Daoy (cell line): ENCODE results near the gene PTPN4. TPM values are rescaled to one million over a fixed set of nuclear protein-coding genes. Genes with fewer than 3 reads are reported as not detected.

ENCODE experiments used
- DNase-seq: peaks from one replicate; pipeline ENCODE4 v3.0.0-alpha.2; 2015; ENCODE audit warnings: low read depth
- total RNA-seq: library from RNA; depleted of rRNA; stranded (reverse); fragments of >200 nt; shearing (Covaris generic); gene quantifications from 2 replicates; pipeline ENCODE4 v1.2.3, GENCODE V29; 2014

PTPN4 gene
- total RNA-seq, 1 experiment from 2014 or later = 5.6 TPM

- no peak for DNase-seq
These were observed 94.2 kb downstream of the PTPN4 start for GRCh38 chr2:119853777-119854399.

- no peak for DNase-seq
These were observed 96.8 kb downstream of the PTPN4 start for GRCh38 chr2:119856469-119856901.

GRCh38 chr2:119857742-119858141, 98.0 kb downstream of the PTPN4 start:
- no peak for DNase-seq

- no peak for DNase-seq
These were observed 99.8 kb downstream of the PTPN4 start for GRCh38 chr2:119859528-119859927.

GRCh38 chr2:119860924-119861323, 101.2 kb downstream of the PTPN4 start:
- no peak for DNase-seq

- no peak for DNase-seq
These were observed 102.6 kb downstream of the PTPN4 start for GRCh38 chr2:119862127-119862889.

GRCh38 chr2:119864318-119864717, 104.6 kb downstream of the PTPN4 start:
- DNase-seq = peak; percentile 4

GRCh38 chr2:119871725-119872124, 112.0 kb downstream of the PTPN4 start:
- no peak for DNase-seq

GRCh38 chr2:119873350-119874315, 113.9 kb downstream of the PTPN4 start:
- DNase-seq = no peak

GRCh38 chr2:119879502-119879901, 119.8 kb downstream of the PTPN4 start:
- DNase-seq = no peak

GRCh38 chr2:119888680-119889079, 129.0 kb downstream of the PTPN4 start:
- no peak for DNase-seq

GRCh38 chr2:119897736-119898395, 138.1 kb downstream of the PTPN4 start:
- no peak for DNase-seq

GRCh38 chr2:119901013-119901412, 141.3 kb downstream of the PTPN4 start:
- no peak for DNase-seq

GRCh38 chr2:119910566-119910965, 150.8 kb downstream of the PTPN4 start:
- no peak for DNase-seq

- DNase-seq = no peak
These were observed 154.5 kb downstream of the PTPN4 start for GRCh38 chr2:119914266-119914665.

- DNase-seq = no peak
These were observed 162.1 kb downstream of the PTPN4 start for GRCh38 chr2:119921825-119922224.

GRCh38 chr2:119922699-119923098, 163.0 kb downstream of the PTPN4 start:
- no peak for DNase-seq

- no peak for DNase-seq
These were observed 169.8 kb downstream of the PTPN4 start for GRCh38 chr2:119929537-119929936.

- DNase-seq = no peak
These were observed 173.1 kb downstream of the PTPN4 start for GRCh38 chr2:119932809-119933208.

- no peak for DNase-seq
These were observed 174.6 kb downstream of the PTPN4 start for GRCh38 chr2:119934319-119934718.

GRCh38 chr2:119937680-119938079, 178.0 kb downstream of the PTPN4 start:
- no peak for DNase-seq

GRCh38 chr2:119939915-119940314, 180.2 kb downstream of the PTPN4 start:
- no peak for DNase-seq
